ENCODE data around the gene KNSTRN.

Gene KNSTRN

GRCh38 chr15:40355976-40356585 is 26.4 kb upstream of the KNSTRN start:
- H3K36me3 ChIP-seq (ENCODE audit: control insufficient read depth, insufficient read depth, low read length), result no peaks in the 10 kb centered on the region
- TF ChIP-seq, protein P1, sequence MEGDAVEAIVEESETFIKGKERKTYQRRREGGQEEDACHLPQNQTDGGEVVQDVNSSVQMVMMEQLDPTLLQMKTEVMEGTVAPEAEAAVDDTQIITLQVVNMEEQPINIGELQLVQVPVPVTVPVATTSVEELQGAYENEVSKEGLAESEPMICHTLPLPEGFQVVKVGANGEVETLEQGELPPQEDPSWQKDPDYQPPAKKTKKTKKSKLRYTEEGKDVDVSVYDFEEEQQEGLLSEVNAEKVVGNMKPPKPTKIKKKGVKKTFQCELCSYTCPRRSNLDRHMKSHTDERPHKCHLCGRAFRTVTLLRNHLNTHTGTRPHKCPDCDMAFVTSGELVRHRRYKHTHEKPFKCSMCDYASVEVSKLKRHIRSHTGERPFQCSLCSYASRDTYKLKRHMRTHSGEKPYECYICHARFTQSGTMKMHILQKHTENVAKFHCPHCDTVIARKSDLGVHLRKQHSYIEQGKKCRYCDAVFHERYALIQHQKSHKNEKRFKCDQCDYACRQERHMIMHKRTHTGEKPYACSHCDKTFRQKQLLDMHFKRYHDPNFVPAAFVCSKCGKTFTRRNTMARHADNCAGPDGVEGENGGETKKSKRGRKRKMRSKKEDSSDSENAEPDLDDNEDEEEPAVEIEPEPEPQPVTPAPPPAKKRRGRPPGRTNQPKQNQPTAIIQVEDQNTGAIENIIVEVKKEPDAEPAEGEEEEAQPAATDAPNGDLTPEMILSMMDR (IDR thresholded peaks at IDR 0.05; ENCODE audit: insufficient read depth, low read length, poor library complexity, severe bottlenecking), result no peak
- no peak overlapping the region for H3K4me3 ChIP-seq (replicated peaks; ENCODE audit: low read depth, low read length)
- no peak for DNase-seq (ENCODE audit: extremely low read depth, insufficient read length)
- H3K27me3 ChIP-seq (replicated peaks; ENCODE audit: control insufficient read depth, insufficient read depth, low read length), result peaks cover under 1% of the 10 kb centered on the region; the same call in 1 of the 2 replicates

- TF ChIP-seq, protein P1 (IDR thresholded peaks at IDR 0.05; ENCODE audit: insufficient read depth, low read length, poor library complexity, severe bottlenecking), result no peak
Measured at GRCh38 chr15:40357246-40357645, 25.3 kb upstream of the KNSTRN start.

GRCh38 chr15:40357723-40358470 is 24.6 kb upstream of the KNSTRN start, which contains the start of gene DISP2:
Gene DISP2, plus strand, starts transcription at chr15:40358219. Its CDS starts 103 bp downstream, at chr15:40358322.
- Histone ChIP-seq H3K27me3 (replicated peaks; ENCODE audit: control insufficient read depth, insufficient read depth, low read length) (no peaks in the 10 kb centered on the region; the same call in 1 of the 2 replicates), H3K4me3 (replicated peaks; ENCODE audit: low read depth, low read length) (peak within 1 kb of the TSS; percentile 68), H3K36me3 (ENCODE audit: control insufficient read depth, insufficient read depth, low read length) (no peaks in the 10 kb centered on the region)
- DNase-seq (ENCODE audit: extremely low read depth, insufficient read length), result peak; percentile 86
- TF ChIP-seq, protein P1 (IDR thresholded peaks at IDR 0.05; ENCODE audit: insufficient read depth, low read length, poor library complexity, severe bottlenecking), result no peak

More at GRCh38 chr15:40357246-40357645, 25.3 kb upstream of the KNSTRN start:
- Histone ChIP-seq H3K4me3 (replicated peaks; ENCODE audit: low read depth, low read length) (no peak overlapping the region), H3K36me3 (ENCODE audit: control insufficient read depth, insufficient read depth, low read length) (no peaks in the 10 kb centered on the region), H3K27me3 (replicated peaks; ENCODE audit: control insufficient read depth, insufficient read depth, low read length) (no peaks in the 10 kb centered on the region; the same call in 1 of the 2 replicates)
- DNase-seq (ENCODE audit: extremely low read depth, insufficient read length), result no peak

DNA sequence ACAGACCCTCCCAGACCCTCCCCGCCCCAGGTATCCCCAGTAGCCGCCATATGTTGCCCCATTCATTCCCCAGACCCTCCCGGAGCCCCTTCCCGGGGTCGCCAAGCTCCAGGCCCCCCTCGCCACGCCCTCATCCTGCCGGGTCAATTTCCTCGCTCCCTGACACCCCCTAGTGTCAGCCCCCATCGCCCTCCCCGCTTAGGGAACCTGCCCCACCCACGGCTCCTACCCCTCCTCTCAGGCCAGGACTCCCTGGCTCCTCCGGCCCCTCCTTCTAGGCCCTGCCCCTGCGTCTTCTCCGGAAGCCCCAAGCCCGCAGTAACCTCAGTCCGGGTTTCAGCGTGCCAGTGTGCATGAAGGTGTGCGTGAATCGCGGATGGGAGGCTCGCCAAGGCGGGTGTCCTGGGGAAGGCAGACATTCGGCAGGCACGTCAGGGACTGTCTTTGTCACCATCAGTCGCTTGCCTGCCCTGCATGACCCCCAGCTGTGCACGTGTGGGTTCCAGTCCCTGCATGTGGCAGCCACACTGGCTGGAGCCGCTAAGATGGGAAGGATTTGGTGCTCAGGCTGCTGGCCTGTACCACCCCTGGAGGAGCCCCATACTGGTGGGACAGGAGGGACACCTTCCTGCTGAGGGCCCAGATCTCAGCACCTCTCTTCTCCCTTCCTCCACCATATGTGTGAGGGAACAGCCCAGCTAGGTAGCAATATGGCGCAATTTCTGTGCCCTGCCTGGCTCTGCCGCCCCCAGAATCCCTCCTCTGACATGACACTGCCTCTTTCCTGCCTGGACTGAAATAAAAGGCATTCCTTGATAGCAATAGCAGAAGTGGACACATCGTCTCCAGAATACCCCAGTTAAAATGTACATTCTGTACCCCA is 23.8 kb upstream of the KNSTRN start:
- Histone ChIP-seq H3K27me3 (replicated peaks; ENCODE audit: control insufficient read depth, insufficient read depth, low read length) (no peaks in the 10 kb centered on the region; the same call in 1 of the 2 replicates), H3K36me3 (ENCODE audit: control insufficient read depth, insufficient read depth, low read length) (no peaks in the 10 kb centered on the region), H3K4me3 (replicated peaks; ENCODE audit: low read depth, low read length) (peak overlapping the region; percentile 68)
- TF ChIP-seq, protein P1 (IDR thresholded peaks at IDR 0.05; ENCODE audit: insufficient read depth, low read length, poor library complexity, severe bottlenecking), result peak; percentile 44
- DNase-seq (ENCODE audit: extremely low read depth, insufficient read length), result no peak

DNA sequence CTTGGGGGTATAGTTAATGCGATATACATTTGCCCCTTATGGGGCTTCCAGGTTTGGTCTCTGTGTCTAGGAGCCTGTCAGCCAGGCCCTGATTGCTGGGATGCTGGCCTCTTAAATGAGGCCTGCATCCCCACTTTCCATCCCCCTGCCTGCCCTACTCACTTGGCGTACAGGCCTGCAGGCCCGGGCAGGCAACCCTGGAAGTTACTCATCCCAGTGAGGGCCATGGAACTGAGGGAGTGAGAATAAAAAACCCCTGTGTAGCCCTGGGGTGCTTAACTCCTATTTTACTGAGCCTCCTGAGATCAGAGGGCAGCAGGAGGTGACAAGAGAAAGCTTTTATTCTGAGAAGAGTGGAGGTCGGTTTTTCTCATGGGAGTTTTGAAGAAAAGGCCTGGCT is 22.5 kb upstream of the KNSTRN start:
- no peak for DNase-seq (ENCODE audit: extremely low read depth, insufficient read length)
- Histone ChIP-seq H3K4me3 (replicated peaks; ENCODE audit: low read depth, low read length) (no peak overlapping the region), H3K27me3 (replicated peaks; ENCODE audit: control insufficient read depth, insufficient read depth, low read length) (no peaks in the 10 kb centered on the region), H3K36me3 (ENCODE audit: control insufficient read depth, insufficient read depth, low read length) (no peaks in the 10 kb centered on the region)
- TF ChIP-seq, protein P1 (IDR thresholded peaks at IDR 0.05; ENCODE audit: insufficient read depth, low read length, poor library complexity, severe bottlenecking), result no peak

Measured in GM06990 (cell line).